ENCODE measurements around the gene CACNG5.

Gene CACNG5

GRCh38 chr17:66810951-66811682 is 23.8 kb upstream of the CACNG5 start:
- DNase-seq (ENCODE audit: low read depth): no peak

GRCh38 chr17:66811683-66812054 is 23.2 kb upstream of the CACNG5 start:
- no peak for DNase-seq (ENCODE audit: low read depth)
- TF ChIP-seq CTCF (conservative IDR thresholded peaks at IDR 0.05; ENCODE audit: low read depth, low read length): no peak
- no peak overlapping the region for H3K4me3 ChIP-seq (ENCODE audit: low read depth, low read length)

More at GRCh38 chr17:66810951-66811682, 23.8 kb upstream of the CACNG5 start:
- no peak for TF ChIP-seq CTCF (conservative IDR thresholded peaks at IDR 0.05; ENCODE audit: low read depth, low read length)
- no peak overlapping the region for H3K4me3 ChIP-seq (ENCODE audit: low read depth, low read length)

DNA sequence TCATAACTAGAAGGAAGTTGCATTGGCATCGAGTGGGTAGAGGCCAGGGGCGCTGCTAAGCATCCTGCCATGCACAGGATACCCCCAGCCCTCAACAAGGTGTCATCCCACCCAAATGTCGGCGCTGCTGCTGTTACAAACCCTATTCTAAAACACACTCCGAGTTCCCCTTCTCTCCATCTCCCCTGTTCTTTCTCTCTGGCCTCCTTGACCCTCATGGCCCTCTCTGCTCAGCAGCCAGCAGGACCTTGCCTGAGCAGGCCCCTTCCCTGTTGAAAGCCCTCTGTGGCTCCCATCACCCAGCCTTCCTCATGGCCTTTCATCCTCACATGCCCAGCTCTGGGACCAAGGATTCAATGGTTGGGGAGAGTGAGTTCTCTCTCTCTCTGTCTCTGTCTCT is 22.3 kb upstream of the CACNG5 start:
- TF ChIP-seq CTCF (conservative IDR thresholded peaks at IDR 0.05; ENCODE audit: low read depth, low read length): no peak
- DNase-seq (ENCODE audit: low read depth): no peak
- H3K4me3 ChIP-seq (ENCODE audit: low read depth, low read length): no peak overlapping the region

DNA sequence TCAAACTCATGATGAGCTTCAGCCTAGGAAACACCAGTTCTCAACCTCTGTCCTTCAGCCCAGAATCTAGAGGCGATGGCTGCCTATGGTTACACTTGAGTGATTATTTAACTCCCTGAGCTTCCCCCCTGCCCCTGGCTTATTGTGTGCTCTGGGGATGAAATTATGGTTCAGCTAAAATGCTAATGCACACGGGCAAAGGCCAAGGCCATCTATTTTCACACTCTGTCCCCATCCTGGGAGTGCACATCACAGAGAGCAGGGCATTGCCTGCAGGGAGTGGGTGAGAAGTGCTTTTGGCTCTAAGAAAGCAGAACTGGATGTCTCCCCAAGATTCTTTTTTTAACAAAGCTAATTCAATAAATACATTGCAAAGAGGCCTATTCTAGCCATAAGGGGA is 21.6 kb upstream of the CACNG5 start:
- DNase-seq (ENCODE audit: low read depth): no peak
- TF ChIP-seq CTCF (conservative IDR thresholded peaks at IDR 0.05; ENCODE audit: low read depth, low read length): no peak
- H3K4me3 ChIP-seq (ENCODE audit: low read depth, low read length): no peak overlapping the region

- no peak for TF ChIP-seq CTCF (conservative IDR thresholded peaks at IDR 0.05; ENCODE audit: low read depth, low read length)
- no peak for DNase-seq (ENCODE audit: low read depth)
- H3K4me3 ChIP-seq (ENCODE audit: low read depth, low read length): no peak overlapping the region
Measured at GRCh38 chr17:66814026-66814425, 20.9 kb upstream of the CACNG5 start.

GRCh38 chr17:66814570-66814969 is 20.3 kb upstream of the CACNG5 start:
- no peak for TF ChIP-seq CTCF (conservative IDR thresholded peaks at IDR 0.05; ENCODE audit: low read depth, low read length)
- no peak for DNase-seq (ENCODE audit: low read depth)
- no peak overlapping the region for H3K4me3 ChIP-seq (ENCODE audit: low read depth, low read length)

DNA sequence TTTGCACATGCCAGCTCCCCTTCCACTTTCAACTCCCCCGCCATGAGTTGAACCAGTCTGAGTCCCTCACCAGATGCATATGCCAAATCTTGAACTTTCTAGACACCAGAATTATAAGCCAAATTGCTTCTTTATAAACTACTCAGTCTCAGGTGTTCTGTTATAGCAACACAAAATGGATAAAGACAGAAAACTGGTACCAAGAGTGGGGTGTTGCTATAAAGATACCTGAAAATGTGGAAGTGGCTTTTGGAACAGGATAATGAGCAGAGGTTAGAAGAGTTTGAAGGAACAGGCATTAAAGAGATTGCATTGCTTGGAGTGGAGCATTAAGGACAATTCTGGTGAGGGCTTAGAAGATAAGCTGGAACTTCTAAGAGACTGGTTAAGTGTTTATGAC is 17.2 kb upstream of the CACNG5 start:
- no peak for TF ChIP-seq CTCF (conservative IDR thresholded peaks at IDR 0.05; ENCODE audit: low read depth, low read length)
- DNase-seq (ENCODE audit: low read depth): no peak
- H3K4me3 ChIP-seq (ENCODE audit: low read depth, low read length): no peak overlapping the region
